GM12891 (cell line): Measurements from ENCODE around the gene B3GNT3.
"Not testable (repeated sequence)": the region's sequence is repeated elsewhere in the genome, so short reads cannot be mapped to it uniquely, and the experiment has no call there.

ENCODE experiments used
- DNase-seq: peaks from one replicate; pipeline ENCODE4 v3.0.0; 2011; ENCODE audit warnings: low spot score; ENCODE audit not compliant: insufficient read length
- FAIRE-seq: peaks from 2 replicates; lab custom pipeline; 2011; peaks lifted over from hg19 to GRCh38; lab: Jason Lieb, UNC
- PAX5 ChIP-seq: IDR thresholded peaks from 2 replicates; pipeline ENCODE4 v1.6.1; 2011; ENCODE audit warnings: low read length, moderate library complexity, mild to moderate bottlenecking; ENCODE audit not compliant: insufficient read depth, severe bottlenecking
- POLR2A ChIP-seq: IDR thresholded peaks from 2 replicates; pipeline ENCODE4 v1.6.1; 2011; ENCODE audit warnings: low read depth, low read length, control low read depth
- POLR2AphosphoS5 ChIP-seq: IDR thresholded peaks from 2 replicates; pipeline ENCODE4 v1.6.1; 2011; ENCODE audit warnings: low read depth, low read length, control low read depth
- POU2F2 ChIP-seq: IDR thresholded peaks from 2 replicates; pipeline ENCODE4 v1.6.1; 2011; ENCODE audit warnings: low read depth, mild to moderate bottlenecking, control low read depth, low read length, moderate library complexity
- SPI1 ChIP-seq: IDR thresholded peaks from 2 replicates; pipeline ENCODE4 v1.6.1; 2011; ENCODE audit warnings: low read depth, low read length, control low read depth
- TAF1 ChIP-seq: IDR thresholded peaks from 2 replicates; pipeline ENCODE4 v1.6.1; 2011; ENCODE audit warnings: low read depth, low read length, control low read depth

The B3GNT3 gene

DNA sequence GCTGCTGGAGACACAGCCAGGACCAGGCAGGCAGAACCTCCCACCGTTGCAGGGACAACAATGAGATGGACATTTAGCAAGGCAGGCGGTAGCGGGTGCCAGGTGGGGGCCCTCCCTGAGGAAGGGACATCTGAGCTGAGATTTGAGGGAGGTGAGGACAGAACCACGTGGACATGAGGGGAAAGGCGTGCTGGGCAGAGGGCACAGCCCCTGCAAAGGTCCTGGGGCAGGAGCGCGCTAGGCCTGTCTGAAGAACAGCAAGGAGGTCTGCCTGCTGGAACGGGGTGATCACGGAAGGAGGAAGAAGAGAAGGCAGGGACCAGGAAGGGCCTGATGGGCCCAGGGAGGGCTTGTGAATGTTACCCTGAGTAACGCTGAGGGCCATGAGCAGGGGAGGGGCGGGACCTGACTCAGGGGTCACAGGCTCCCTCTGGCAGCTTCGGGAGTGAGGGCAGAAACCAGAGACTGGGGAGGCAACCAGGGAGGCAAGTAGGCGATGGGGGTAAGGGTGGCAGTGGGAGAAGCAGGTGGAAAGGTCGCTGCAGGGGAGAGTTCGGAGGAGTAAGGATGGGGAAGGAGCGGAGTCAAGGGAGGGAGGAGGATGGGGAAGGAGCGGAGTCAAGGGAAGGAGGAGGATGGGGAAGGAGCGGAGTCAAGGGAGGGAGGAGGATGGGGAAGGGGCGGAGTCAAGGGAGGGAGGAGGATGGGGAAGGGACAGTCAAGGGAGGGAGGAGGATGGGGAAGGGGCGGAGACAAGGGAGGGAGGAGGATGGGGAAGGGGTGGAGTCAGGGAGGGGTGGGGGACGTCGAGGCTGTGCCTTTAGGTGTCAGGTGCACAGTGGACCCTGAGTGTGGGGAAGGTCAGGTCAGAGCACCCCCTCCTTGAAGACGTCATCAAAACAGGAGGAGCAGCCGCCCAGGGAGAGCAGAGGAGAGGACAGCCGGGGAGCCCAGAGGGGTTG is 15.7 kb upstream of the B3GNT3 start:
- DNase-seq: no peak
- no peak for FAIRE-seq
- no peak for TF ChIP-seq SPI1
- no peak for TF ChIP-seq POLR2A
- TF ChIP-seq TAF1: no peak
- TF ChIP-seq PAX5: no peak
- no peak for TF ChIP-seq POLR2AphosphoS5
- TF ChIP-seq POU2F2: no peak

DNA sequence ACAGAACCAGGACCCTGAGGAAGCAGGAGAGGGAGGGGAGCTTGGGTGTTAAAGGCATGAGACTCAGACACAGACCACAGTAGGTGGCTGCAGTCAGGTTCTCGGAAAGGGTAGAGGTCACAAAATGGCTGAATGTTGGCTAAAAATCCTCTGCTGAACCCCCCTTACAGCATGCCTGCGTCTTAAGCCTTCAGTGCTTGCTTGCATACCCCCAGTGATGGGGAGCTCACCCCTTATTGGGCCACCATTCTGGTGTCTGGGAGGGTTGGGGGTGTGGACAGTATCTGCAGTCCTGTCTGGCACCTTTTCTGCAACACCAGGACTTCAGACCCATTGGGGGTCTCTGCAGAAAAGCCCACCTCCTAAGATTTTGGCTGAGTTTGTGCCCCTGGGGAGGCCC is 14.2 kb upstream of the B3GNT3 start:
- DNase-seq (no peak), FAIRE-seq (no peak)
- TF ChIP-seq POLR2A: no peak
- no peak for TF ChIP-seq TAF1
- no peak for TF ChIP-seq PAX5

- not testable (repeated sequence) for DNase-seq, FAIRE-seq
Measured at GRCh38 chr19:17783721-17784120, 11.2 kb upstream of the B3GNT3 start.

DNA sequence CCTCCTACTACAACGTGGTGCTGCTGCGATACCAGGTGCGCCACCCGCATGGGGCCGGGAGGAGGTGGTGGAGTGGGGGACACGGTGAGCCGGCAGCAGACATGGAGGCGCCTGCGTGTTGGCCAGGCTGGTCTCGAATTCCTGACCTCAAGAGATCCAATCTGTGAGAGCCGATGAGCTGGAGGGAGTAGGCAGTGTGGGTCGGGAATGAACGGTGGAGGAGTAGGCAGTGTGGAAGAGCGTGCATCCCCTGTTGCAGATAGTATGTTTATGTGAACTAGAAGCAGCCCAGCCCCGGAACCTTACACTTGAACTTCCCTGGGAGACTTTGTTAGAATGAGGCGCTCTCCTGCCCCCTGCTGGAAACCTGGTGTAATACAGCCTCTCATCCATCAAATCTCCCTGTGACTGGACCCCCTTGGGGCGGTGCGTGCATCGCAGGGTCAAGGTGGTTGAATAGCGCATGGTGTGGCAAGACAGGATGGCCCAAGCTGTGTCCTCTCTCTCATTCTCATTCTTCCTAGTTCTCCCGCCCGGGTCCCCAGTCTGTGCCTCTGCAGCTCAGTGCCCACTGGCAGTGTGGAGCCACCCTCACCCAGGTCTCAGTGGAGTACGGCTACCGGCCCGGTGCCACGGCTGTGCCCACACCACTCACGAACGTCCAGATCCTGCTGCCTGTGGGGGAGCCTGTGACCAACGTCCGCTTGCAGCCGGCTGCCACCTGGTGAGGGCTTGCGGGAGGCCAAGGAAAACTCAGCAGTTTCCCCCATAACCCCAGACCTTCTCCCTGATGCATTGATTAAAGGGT is 10.5 kb upstream of the B3GNT3 start:
- DNase-seq (peak; percentile 80), FAIRE-seq (peak; percentile 93)
- TF ChIP-seq PAX5 (no peak), POLR2AphosphoS5 (no peak), SPI1 (no peak), TAF1 (no peak), POLR2A (no peak), POU2F2 (no peak)

DNA sequence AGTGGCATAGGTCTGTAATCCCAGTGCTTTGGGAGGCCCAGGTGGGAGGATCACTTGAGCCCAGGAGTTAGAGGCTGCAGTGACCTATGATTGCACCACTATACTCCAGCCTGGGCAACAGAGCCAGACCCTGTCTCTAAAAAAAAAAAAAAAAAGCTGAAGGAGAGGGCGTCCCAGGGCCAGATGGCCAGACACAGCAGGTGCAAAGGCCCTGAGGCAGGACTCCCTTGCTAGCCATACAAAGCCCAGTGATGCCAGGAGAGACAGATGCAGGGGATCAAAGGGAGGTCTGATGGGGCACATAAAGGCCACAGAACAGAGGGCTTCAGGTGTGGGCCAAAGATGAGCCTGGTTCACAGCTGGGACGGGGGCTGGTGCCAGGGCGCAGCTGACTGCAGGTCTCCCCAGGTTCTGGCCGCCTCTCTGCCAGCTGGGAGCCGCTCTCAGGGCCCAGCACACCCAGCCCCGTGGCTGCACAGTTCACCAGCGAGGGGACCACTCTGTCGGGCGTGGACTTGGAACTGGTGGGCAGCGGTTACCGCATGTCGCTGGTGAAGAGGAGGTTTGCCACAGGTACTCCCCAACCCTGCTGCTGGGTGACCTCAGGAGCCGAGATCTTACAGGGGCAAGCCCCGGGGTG is 7.5 kb upstream of the B3GNT3 start:
- DNase-seq (no peak), FAIRE-seq (no peak)
- TF ChIP-seq POLR2AphosphoS5: no peak
- no peak for TF ChIP-seq PAX5
- no peak for TF ChIP-seq TAF1
- TF ChIP-seq SPI1: no peak
- TF ChIP-seq POLR2A: no peak
- TF ChIP-seq POU2F2: no peak

GRCh38 chr19:17788632-17789031 is 6.3 kb upstream of the B3GNT3 start:
- TF ChIP-seq POLR2A (no peak), POLR2AphosphoS5 (no peak), PAX5 (no peak), TAF1 (no peak), SPI1 (no peak), POU2F2 (no peak)
- FAIRE-seq (no peak), DNase-seq (no peak)

DNA sequence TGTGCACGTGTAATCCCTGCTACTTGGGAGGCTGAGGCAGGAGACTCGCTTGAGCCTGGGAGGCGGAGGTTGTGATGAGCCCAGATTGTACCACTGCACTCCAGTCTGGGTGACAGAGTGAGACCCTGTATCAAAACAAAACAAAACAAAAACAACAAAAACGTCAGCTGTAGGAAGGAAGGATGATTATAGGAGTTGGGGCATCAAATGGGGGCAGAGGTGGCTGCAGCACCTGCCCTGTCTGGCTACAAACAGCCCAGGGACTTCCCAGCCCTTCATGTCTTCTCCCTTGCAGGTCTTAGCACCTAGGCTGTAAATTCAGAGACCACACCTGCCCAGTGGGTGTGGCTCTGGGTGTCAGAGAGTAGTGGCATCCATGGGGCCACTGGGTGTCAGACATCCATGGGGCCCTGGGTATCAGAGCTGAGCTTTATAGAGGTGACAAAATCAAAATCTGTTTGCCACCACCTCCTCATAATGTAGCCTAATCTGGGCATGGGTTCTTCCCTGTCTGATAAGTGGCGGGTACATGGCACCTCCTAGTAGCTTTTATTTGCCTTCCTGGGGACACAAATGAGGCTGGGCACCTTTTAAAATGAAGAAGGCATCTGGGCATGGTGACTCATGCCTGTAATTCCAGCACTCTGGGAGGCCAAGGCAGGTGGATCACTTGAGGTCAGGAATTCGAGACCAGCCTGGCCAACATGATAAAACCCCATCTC is 4.7 kb upstream of the B3GNT3 start:
- TF ChIP-seq POLR2A (no peak), POLR2AphosphoS5 (no peak), SPI1 (no peak), PAX5 (no peak), POU2F2 (no peak), TAF1 (no peak)
- DNase-seq (no peak), FAIRE-seq (no peak)

GRCh38 chr19:17794412-17794730 is 567 bp upstream of the B3GNT3 start:
- no peak for FAIRE-seq
- TF ChIP-seq PAX5: no peak
- no peak for TF ChIP-seq SPI1
- TF ChIP-seq POLR2A: no peak
- TF ChIP-seq TAF1: no peak
- TF ChIP-seq POLR2AphosphoS5: no peak
- no peak for TF ChIP-seq POU2F2
- DNase-seq: no peak

DNA sequence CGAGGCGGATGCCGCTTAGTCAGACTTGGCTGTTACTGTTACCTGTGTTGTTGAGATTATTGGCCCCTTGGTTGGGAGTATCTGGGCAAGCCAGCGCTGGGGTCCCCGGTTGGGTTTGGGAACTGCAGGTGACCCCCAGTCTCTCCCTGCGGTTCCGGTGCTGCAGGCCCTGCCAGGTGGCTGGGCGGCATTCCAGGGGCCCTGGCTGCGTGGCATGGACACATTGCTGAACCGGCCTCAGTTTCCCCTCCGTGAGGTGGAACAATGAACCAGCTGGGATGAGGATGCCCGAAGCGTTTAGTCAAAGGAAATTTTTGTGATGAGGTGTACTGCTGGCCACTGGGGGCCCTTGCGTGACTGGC is 538 bp downstream of the B3GNT3 start:
- no peak for FAIRE-seq
- TF ChIP-seq POU2F2 (no peak), POLR2A (no peak), PAX5 (no peak), TAF1 (no peak), POLR2AphosphoS5 (no peak), SPI1 (no peak)

More for the DNA sequence above, 538 bp downstream of the B3GNT3 start:
- DNase-seq: no peak
